ENCODE data around the gene SSH2.
"Not testable (repeated sequence)": the region's sequence is repeated elsewhere in the genome, so short reads cannot be mapped to it uniquely, and the experiment has no call there.

The SSH2 gene

DNA sequence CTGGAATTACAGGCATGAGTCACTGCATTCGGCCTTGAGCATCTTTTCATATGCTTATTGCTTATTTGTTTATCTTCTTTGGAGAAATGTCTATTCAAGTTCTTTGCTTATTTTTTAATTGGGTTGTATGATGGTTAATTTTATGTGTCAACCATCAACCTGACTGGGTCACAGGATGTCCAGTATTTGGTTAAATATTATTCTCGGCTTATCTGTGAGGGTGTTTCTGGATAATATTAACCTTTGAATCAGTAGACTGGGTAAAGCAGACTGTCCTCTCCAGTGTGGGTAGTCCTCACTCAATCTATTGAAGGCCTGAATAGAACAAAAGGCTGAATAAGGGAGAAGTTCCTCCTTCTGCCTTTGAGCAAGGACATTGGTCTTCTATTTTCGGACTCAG is 142.0 kb downstream of the SSH2 start:
- no peak for DNase-seq (ENCODE audit: low read depth)
- no peak overlapping the region for H3K4me3 ChIP-seq (ENCODE audit: control insufficient read depth, low read depth, low read length)
- TF ChIP-seq, protein P1, sequence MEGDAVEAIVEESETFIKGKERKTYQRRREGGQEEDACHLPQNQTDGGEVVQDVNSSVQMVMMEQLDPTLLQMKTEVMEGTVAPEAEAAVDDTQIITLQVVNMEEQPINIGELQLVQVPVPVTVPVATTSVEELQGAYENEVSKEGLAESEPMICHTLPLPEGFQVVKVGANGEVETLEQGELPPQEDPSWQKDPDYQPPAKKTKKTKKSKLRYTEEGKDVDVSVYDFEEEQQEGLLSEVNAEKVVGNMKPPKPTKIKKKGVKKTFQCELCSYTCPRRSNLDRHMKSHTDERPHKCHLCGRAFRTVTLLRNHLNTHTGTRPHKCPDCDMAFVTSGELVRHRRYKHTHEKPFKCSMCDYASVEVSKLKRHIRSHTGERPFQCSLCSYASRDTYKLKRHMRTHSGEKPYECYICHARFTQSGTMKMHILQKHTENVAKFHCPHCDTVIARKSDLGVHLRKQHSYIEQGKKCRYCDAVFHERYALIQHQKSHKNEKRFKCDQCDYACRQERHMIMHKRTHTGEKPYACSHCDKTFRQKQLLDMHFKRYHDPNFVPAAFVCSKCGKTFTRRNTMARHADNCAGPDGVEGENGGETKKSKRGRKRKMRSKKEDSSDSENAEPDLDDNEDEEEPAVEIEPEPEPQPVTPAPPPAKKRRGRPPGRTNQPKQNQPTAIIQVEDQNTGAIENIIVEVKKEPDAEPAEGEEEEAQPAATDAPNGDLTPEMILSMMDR (IDR thresholded peaks at IDR 0.05; ENCODE audit: control insufficient read depth, insufficient read depth, low read depth, low read length, missing control alignments), result no peak

DNA sequence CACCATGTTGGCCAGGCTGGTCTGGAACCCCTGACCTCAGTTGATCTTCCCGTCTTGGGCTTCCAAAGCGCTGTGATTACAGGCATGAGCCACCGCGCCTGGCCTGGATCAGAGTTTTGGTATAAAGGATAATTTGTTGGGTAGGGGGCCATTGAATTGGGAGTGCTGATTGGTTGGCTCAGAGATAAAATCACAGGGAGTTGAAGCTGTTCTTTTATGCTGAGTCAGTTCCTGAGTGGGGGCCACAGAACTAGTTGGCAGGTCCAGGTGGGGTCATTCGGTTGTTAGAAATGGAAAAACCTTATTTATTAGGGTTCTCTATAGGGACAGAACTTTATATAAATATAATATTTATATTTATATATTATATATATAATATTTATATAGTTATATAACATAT is 147.1 kb downstream of the SSH2 start:
- TF ChIP-seq, protein P1 (IDR thresholded peaks at IDR 0.05; ENCODE audit: control insufficient read depth, insufficient read depth, low read depth, low read length, missing control alignments), result no peak
- no peak overlapping the region for H3K4me3 ChIP-seq (ENCODE audit: control insufficient read depth, low read depth, low read length)
- no peak for DNase-seq (ENCODE audit: low read depth)

DNA sequence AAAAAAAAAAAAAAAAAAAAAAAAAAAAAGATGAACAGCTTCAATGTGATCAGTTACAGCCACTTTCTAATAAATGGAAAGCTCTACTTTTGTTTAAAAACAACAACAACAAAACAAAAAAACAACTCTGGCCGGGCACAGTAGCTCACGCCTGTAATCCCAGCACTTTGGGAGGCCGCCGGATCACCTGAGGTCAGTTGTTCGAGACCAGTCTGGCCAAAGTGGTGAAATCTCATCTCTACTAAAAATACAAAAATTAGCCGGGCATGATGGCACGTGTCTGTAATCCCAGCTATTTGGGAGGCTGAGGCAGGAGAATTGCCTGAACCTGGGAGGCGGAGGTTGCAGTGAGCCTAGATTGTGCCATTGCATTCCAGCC is 150.2 kb downstream of the SSH2 start:
- H3K4me3 ChIP-seq (ENCODE audit: control insufficient read depth, low read depth, low read length); DNase-seq (ENCODE audit: low read depth): not testable (repeated sequence)

DNA sequence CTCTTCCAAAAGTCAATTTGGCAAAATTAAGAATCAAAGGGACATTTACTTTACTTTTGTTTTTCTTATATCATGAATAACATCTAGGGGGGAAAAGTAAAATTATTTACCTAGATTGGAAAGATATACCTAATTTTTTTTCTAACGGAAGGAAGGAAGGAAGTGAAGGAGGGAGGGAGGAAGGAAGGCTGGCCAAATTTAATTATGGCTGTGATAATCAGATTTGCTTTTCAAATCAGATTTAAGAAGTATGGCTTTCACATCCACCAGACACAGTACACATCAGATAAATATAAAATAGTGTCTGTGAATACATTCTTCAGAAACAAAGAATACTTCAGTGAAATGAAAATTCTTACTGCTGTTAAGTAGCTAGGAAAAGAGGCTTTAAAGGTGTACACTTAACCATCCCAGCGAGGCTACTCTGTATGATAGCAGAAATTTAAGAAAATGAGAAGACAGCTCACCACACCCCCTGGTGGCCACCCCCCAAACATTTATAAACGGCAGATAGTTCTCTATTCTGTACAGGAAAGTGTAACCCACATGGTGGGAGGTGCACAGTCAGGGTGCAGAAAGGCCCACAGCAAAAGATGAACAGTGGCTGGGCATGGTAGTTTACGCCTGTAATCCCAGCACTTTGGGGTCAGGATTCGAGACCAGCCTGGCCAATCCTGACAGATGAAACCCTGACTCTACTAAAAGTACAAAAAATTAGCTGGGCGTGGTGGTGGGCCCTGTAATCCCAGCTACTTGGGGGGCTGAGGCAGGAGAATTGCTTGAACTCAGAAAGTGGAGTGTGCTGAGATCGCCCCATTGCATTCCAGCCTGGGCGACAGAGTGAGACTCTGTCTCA is 150.8 kb downstream of the SSH2 start:
- TF ChIP-seq, protein P1 (IDR thresholded peaks at IDR 0.05; ENCODE audit: control insufficient read depth, insufficient read depth, low read depth, low read length, missing control alignments), result peak; percentile 73
- no peak overlapping the region for H3K4me3 ChIP-seq (ENCODE audit: control insufficient read depth, low read depth, low read length)
- DNase-seq (ENCODE audit: low read depth), result no peak

DNA sequence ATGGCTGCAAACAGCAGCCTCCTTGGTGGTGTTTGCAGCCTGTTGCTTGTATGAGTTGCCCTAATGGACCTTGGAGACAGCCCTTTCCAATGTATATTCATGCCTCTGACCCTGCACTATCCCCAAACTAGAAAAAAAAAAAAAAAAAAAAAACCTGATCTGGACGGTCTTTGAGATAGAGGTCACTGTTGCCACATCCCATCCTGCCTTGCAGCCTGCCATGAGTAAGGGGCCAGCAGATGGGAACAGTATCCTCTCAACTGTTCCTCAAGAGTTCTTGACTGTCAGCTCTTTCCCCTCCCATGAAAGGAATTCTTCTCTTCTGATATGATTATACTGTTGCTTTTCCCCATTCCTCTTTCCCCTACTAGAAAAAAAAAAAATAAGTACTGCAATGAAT is 152.4 kb downstream of the SSH2 start:
- TF ChIP-seq, protein P1 (IDR thresholded peaks at IDR 0.05; ENCODE audit: control insufficient read depth, insufficient read depth, low read depth, low read length, missing control alignments), result no peak
- H3K4me3 ChIP-seq (ENCODE audit: control insufficient read depth, low read depth, low read length), result no peak overlapping the region
- no peak for DNase-seq (ENCODE audit: low read depth)

DNA sequence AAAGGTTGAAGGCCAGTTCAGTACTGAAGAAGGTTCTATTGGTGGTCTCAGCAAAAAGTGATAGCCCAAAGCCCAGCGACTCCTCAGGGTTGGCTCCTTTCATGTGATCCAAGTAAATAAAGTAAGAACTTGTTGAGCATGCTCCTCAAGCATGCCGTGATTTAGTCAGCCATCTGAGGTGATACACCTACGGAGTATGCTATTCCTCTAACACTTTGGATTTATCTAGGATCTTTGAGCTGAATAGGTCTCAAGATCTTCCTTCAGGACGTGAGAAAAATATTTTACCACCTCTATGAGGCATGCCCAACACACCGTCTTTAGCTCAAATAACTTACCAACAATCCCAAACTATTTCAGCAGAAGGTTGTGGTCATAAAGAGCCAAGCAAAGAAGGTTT is 154.0 kb downstream of the SSH2 start:
- TF ChIP-seq, protein P1 (IDR thresholded peaks at IDR 0.05; ENCODE audit: control insufficient read depth, insufficient read depth, low read depth, low read length, missing control alignments), result no peak
- H3K4me3 ChIP-seq (ENCODE audit: control insufficient read depth, low read depth, low read length), result no peak overlapping the region
- DNase-seq (ENCODE audit: low read depth), result no peak

DNA sequence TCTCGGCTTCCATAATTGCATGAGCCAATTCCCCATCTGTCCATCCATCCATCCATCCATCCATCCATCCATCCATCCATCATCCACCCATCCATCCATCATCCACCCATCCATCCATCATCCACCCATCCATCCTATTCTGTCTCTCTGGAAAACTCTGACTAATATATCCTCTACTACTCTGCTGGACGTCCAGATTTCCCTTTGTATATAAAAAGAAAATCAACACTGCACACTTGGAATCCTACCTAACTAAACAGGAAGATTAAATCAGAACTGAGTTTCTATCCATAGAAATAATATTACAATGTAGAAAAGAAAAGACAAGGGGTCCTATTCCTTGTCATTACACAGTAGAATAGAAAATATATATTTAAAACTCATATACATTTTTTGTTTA is 157.0 kb downstream of the SSH2 start:
- TF ChIP-seq, protein P1 (IDR thresholded peaks at IDR 0.05; ENCODE audit: control insufficient read depth, insufficient read depth, low read depth, low read length, missing control alignments), result no peak
- DNase-seq (ENCODE audit: low read depth), result no peak
- H3K4me3 ChIP-seq (ENCODE audit: control insufficient read depth, low read depth, low read length), result no peak overlapping the region
